22Rv1 (cell line): ENCODE measurements around the gene CABP7.

Source experiments
- CTCF ChIP-seq: fragments of 450-650 bp; IDR thresholded peaks from 2 replicates; pipeline ENCODE4 v1.5.1; 2017; ENCODE audit warnings: mild to moderate bottlenecking
- ZFX ChIP-seq: fragments of 450-650 bp; IDR thresholded peaks from 2 replicates; pipeline ENCODE4 v1.6.1; 2017; ENCODE audit warnings: antibody characterized with exemption, borderline replicate concordance

GRCh38 chr22:29780220-29780619 lies 60.4 kb downstream of the CABP7 start:
- TF ChIP-seq CTCF: no peak
- TF ChIP-seq ZFX: no peak
